DOHH2 (cell line): ENCODE data around the gene GMEB2.
"Not testable (repeated sequence)": the region's sequence is repeated elsewhere in the genome, so short reads cannot be mapped to it uniquely, and the experiment has no call there.

Experiments
- EZH2phosphoT487 ChIP-seq: fragments of 200-600 bp; sonication (generic); IDR thresholded peaks from 2 replicates; pipeline ENCODE4 v1.6.1; 2017; ENCODE audit warnings: borderline replicate concordance, mild to moderate bottlenecking, antibody characterized with exemption, low read length, moderate library complexity, mixed read lengths
- TF ChIP-seq, protein P1 (sequence below): fragments of 200-600 bp; sonication (generic); IDR thresholded peaks from one replicate; pipeline ENCODE4 v1.5.1; 2014; ENCODE audit warnings: antibody characterized with exemption, mild to moderate bottlenecking, low read depth, low read length; ENCODE audit not compliant: poor library complexity, severe bottlenecking

DNA sequence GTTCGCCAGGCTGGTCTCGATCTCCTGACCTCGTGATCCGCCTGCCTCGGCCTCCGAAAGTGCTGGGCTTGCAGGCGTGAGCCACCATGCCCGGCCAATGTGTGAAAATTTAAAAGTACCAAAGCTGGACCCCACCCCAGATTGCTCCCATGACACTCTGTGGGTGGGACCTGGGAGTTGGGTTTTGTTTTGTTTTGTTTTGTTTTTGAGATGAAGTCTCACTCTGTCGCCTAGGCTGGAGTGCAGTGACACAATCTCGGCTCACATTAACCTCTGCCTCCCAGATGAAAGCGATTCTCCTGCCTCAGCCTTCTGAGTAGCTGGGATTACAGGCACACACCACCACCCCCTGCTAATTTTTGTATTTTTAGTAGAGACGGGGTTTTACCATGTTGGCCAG is 44.8 kb upstream of the GMEB2 start:
- TF ChIP-seq, protein P1, sequence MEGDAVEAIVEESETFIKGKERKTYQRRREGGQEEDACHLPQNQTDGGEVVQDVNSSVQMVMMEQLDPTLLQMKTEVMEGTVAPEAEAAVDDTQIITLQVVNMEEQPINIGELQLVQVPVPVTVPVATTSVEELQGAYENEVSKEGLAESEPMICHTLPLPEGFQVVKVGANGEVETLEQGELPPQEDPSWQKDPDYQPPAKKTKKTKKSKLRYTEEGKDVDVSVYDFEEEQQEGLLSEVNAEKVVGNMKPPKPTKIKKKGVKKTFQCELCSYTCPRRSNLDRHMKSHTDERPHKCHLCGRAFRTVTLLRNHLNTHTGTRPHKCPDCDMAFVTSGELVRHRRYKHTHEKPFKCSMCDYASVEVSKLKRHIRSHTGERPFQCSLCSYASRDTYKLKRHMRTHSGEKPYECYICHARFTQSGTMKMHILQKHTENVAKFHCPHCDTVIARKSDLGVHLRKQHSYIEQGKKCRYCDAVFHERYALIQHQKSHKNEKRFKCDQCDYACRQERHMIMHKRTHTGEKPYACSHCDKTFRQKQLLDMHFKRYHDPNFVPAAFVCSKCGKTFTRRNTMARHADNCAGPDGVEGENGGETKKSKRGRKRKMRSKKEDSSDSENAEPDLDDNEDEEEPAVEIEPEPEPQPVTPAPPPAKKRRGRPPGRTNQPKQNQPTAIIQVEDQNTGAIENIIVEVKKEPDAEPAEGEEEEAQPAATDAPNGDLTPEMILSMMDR = not testable (repeated sequence)
- TF ChIP-seq EZH2phosphoT487 = not testable (repeated sequence)
